CMK (cell line): ENCODE data around the gene ADAMTS3.

Experiments used
- DNase-seq: peaks from one replicate; pipeline ENCODE4 v3.0.0-alpha.2; 2010; ENCODE audit warnings: low read depth

ADAMTS3 gene

GRCh38 chr4:72405417-72405816 lies 163.6 kb downstream of the ADAMTS3 start:
- no peak for DNase-seq

GRCh38 chr4:72397314-72397713 lies 171.7 kb downstream of the ADAMTS3 start:
- no peak for DNase-seq

- no peak for DNase-seq
Observed at GRCh38 chr4:72394012-72394663, 174.9 kb downstream of the ADAMTS3 start.

GRCh38 chr4:72391281-72391680 lies 177.7 kb downstream of the ADAMTS3 start:
- no peak for DNase-seq

DNA sequence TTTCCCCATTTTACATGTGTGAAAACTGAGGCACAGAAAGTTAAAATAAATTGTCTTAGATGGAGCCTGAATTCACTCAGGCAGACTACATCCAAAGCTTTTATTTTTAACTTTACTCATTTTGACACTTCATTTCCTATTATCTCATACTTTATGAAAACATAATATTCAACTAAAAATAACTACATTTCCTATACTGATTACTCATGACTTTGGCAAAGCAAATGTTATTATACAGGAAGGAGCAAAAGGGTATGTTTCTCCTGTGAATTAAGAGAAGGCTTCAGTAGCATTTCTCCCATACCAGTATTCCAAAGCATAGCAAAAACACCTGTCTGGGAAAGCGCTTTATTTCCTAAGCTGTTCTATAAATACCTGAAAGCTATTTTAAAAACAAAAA lies 178.6 kb downstream of the ADAMTS3 start:
- no peak for DNase-seq

- DNase-seq = no peak
Observed at GRCh38 chr4:72388521-72388920, 180.5 kb downstream of the ADAMTS3 start.

DNA sequence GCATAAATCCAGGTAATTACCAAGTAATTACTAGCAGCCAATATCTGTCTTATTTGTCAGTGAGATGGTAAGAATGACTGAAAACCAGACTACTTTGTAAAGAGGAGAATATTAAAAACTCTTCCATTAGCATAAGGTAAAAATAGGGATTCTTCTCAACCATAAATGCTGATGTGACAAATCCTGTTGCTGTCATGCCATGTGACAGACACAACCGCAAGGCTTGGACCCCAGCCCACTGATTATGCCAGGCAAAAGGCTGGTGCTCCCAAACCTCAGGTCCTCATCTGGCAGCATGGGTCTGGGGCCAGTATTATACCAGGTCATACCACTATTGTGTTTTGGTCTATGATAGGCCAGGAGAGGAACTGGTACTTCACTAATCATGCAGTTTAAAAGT lies 181.1 kb downstream of the ADAMTS3 start:
- DNase-seq = no peak

DNA sequence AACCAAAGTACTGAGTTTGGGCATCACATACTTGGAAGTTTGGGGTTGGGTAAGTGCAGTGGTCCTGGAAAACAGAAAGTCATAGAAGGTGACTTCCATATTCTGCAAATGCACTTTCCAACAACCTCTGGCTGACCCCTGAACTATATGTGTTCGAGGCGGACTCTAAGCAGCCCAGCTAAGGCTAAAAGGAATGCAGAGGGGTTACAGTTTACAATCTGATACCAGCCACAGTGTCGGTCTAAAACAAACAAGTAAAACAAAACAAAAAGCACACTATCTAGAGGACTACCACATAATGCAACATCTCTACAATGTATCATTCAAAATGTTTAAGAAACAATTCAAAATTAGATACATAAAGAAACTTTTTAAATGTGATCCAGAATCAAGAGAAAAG lies 185.6 kb downstream of the ADAMTS3 start:
- DNase-seq = no peak

DNA sequence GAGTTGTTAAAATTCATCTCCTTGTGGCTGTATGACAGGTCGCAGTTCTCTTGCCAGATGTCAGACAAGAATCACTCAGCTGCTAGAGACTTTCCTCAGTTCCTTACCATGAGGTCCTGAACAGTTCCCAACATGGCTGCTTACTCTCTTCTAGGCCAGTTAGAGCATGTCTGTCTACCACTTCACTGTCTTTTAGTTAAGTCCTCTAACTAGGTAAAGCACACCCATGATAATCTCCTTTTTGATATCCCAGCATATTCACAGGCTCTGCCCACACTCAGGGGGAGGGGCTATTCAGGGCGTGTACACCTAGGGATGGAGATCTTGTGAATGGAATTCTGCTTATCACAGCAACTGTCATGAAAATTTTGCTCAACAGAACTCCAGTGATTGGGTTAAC lies 190.1 kb downstream of the ADAMTS3 start:
- no peak for DNase-seq

- no peak for DNase-seq
Observed at GRCh38 chr4:72377491-72378194, 191.4 kb downstream of the ADAMTS3 start.

DNA sequence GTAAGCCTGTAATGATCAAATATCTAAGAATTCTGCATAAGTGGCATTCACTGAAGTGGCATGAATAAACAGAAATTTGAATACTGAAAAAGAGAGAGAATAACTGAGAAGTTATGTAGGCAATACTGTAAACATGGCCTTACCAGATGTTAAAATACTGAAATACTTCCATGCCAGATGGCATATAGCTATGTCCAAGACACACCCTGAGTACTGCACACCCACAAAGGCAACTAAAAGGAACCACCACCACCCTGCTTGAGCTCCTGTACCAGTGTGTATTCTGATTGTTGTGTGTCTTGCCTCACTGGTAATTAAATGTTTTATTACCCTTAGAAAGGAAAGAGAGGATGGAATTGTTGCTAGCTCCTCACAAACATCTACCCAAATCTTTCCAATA lies 192.1 kb downstream of the ADAMTS3 start:
- no peak for DNase-seq

DNA sequence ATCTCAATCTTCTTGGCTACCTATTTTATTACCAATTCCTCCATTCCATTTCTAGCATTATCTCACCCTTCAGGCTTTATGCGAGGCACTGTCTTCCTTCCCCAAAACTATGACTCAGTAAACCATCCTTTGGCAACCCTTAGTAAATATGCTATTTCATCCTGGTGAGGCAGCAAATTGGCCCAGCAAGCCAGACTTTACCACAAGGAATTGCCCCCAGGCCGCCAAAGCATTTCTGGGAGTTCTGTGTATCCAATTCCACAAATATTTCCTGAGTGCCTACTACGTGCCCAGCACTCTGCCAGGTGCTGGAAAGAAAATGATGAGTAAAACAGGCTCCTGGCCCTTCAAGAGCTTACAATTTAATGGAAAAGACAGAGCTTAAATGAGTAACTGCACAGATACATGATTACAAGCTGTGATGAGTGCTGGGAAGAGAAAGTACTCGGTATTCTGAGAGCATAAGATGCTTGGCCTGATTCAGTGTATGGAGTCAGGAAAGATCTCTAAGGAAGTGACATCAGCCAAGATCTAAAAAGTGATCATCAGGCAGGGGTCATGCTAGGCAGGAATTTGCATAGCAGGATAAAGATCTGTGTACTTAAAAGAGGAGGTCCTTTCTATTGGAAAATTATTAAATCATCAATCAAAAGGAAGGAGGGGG lies 193.8 kb downstream of the ADAMTS3 start:
- no peak for DNase-seq

DNA sequence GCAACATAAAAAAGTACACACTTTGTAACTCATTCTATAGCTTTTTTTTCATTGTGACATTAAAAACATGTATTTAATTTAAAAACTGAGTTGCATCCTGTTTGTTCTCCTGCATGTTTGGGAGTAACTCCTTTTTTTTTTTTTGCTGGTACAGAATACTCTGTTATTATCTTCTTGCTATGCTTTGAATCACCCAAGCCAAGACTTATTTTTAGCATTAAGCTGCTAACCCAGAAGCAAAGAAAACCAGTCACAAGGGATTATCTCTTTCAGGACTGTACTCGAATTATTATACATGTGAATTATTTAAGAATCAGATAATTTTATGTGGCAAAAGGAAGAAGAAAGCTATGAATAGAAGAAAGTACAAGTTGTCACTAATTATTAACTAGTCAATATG lies 194.9 kb downstream of the ADAMTS3 start:
- no peak for DNase-seq

DNA sequence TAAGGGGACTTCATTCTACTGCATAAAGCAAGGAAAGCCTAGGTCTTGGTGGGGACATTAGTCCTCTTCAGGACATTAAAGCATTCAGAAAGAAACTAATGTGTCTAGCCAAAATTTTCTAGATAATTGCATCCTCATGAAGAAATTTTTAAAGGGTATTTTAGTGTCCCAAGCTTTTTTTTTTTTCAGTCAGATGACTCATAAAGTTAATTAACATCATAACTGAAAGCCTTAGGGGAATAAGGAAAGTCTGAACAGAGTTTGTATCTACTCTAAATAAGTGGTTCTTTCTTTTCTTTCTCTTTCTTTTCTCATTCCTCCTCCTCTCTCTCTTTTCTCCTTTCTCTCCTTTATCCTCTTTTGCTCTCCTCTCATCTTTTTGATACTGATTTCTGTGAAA lies 202.4 kb downstream of the ADAMTS3 start:
- no peak for DNase-seq

DNA sequence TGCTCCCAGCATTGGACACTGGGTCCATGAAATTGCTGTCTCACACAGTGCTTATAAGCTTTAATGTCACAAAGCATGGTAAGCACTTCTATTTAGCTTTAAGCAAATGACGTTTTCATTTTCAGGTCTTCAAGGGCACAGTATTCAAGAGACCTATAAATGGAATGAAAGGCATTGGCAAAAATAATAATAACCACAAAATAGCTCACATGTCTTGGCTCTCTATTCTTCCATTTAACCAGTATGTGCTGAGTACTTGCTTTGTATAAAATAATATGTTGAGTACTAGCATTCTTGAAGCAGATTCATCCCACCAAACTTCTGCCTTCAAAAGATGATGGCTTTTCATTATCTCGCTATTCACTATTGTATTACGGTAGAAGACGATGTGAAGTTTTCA lies 203.0 kb downstream of the ADAMTS3 start:
- DNase-seq = no peak

DNA sequence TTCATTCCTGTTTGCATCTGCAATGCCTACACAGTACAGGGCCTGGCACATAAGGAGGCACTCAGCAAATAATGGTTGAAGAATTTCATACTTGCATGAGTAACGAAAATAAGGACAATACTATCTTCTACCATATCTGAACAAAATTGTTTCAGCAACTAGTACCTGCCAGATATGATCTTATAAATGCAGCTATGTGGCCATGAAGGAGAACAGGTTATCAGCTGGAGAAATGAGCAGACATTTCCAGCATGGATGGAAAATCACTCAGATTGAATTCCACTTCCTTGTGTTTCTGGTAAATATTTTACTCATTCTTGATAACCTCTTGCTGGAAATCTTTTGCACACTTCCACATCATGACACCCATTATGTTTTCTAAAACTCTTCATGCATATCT lies 204.0 kb downstream of the ADAMTS3 start:
- DNase-seq = no peak

DNA sequence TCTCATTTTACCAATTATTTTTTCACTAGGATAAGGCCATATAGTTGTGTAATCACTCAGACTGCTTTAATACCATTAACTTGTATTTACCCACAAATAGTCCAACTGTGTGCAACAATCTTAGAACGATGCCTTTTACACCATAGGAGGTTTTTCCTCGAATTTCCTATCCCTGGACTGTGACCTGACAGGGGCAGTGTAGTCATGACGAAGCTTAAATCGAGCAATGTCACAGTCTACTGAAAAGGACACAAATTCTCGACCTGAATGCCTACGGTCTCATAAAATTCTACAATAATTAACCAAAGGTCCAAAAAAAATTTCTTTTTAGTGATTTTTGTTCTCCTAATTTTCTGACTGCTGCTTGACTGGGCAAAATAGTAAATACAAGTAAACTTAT lies 208.9 kb downstream of the ADAMTS3 start:
- DNase-seq = no peak

- no peak for DNase-seq
Observed at GRCh38 chr4:72358483-72358882, 210.5 kb downstream of the ADAMTS3 start.

DNA sequence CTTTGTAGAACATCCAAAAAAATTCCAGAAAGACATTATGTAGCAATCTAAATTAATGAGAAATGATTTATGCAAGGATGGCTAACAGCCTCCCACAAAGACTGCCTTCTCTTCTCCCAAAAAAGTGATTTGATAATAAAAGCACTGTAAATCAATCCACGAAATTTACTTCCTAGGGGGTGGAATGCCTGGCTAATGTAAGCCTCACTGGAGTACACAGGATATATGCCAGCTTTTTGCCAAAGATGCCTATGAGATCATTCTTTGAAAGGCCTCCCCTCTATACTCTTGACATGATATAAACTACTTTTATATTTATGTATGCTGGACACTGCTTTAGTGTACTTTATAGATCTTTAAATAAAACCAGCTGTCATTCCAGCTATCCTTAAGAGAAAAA lies 211.1 kb downstream of the ADAMTS3 start:
- DNase-seq = no peak

DNA sequence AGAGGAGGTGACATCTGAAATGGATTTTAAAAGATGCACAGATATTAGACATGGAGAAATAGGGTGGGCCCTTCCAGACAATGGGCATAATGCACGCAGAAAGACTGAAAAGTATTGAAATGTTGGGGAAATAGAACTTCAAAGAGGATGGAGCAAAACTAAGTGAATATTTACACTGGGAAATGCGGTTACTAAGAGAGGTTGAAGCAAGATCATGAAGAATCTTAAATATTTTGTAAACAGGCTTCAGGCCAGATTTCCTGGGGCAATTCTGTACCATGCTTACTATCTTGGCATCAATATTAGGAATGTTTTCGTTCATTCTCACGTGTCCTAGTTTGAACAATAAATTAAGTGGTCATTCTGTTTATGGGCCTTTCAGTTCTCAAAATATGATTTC lies 216.3 kb downstream of the ADAMTS3 start:
- no peak for DNase-seq

DNA sequence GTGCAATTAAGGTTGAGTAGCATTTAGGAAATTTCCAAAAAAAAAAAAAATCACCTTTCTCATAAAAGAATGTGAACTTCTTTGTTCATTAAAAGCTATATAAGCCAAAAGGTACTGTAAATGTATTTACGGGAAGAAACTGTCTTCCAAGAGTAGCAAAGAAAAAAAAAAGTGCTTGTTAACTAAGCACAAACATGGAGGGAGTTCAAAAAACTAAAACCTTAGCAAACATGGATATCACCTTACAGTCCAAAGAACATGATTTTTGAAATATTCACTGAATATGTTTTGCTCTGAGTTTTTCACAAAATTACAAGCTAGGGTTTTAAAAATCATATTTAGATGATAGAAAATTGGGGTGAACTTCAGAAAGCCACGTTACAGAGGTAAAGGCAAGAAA lies 217.5 kb downstream of the ADAMTS3 start:
- no peak for DNase-seq

GRCh38 chr4:72348701-72349100 lies 220.3 kb downstream of the ADAMTS3 start:
- DNase-seq = no peak

- DNase-seq = no peak
Observed at GRCh38 chr4:72344418-72344817, 224.6 kb downstream of the ADAMTS3 start.

- no peak for DNase-seq
Observed at GRCh38 chr4:72341432-72341820, 227.6 kb downstream of the ADAMTS3 start.
